NT2/D1 (cell line): ENCODE data around the gene HOXD10.

ENCODE experiments used
- SUZ12 ChIP-seq: IDR thresholded peaks from 2 replicates; pipeline ENCODE4 v1.6.1; 2011; ENCODE audit not compliant: insufficient read length, insufficient read depth; ENCODE audit errors: extremely low read depth
- YY1 ChIP-seq: IDR thresholded peaks from 2 replicates; pipeline ENCODE4 v1.6.1; 2011; ENCODE audit not compliant: insufficient read length, insufficient read depth
- ZNF274 ChIP-seq: IDR thresholded peaks from 2 replicates; pipeline ENCODE4 v1.6.1; 2011; ENCODE audit warnings: mild to moderate bottlenecking, low read depth, low read length

- TF ChIP-seq YY1 (no peak), ZNF274 (no peak), SUZ12 (no peak)
Observed at GRCh38 chr2:176093145-176093897, 23.3 kb upstream of the HOXD10 start.
